K562 (cell line): ENCODE measurements around the gene PRRC2A. TPM values are rescaled to one million over a fixed set of nuclear protein-coding genes. Genes with fewer than 3 reads are reported as not detected.

ENCODE experiments used
- BCOR ChIP-seq: fragments of 450-650 bp; IDR thresholded peaks from 2 replicates; pipeline ENCODE4 v1.6.1; 2016
- CBFA2T2 ChIP-seq: fragments of 450-650 bp; conservative IDR thresholded peaks from 2 replicates; pipeline ENCODE4 v1.6.1; 2017; ENCODE audit warnings: mild to moderate bottlenecking
- CHAMP1 ChIP-seq: fragments of 450-650 bp; IDR thresholded peaks from 2 replicates; pipeline ENCODE4 v1.6.1; 2016; ENCODE audit warnings: mild to moderate bottlenecking
- CREM ChIP-seq: IDR thresholded peaks from 2 replicates; pipeline ENCODE4 v1.6.1; 2014; ENCODE audit warnings: antibody characterized with exemption, low read depth
- ELF1 ChIP-seq: fragments of 200-800 bp; sonication (Bioruptor generic); IDR thresholded peaks from 2 replicates; pipeline ENCODE4 v1.6.1; 2016; ENCODE audit warnings: missing genetic modification characterization, missing compliant biosample characterization
- ETS2 ChIP-seq: IDR thresholded peaks from 2 replicates; pipeline ENCODE4 v1.6.1; 2016; ENCODE audit warnings: borderline replicate concordance, missing genetic modification characterization, mild to moderate bottlenecking, moderate library complexity, missing compliant biosample characterization; ENCODE audit not compliant: poor library complexity, severe bottlenecking
- EZH2 ChIP-seq: IDR thresholded peaks from 2 replicates; pipeline ENCODE4 v1.6.1; 2012; ENCODE audit warnings: low read depth, mild to moderate bottlenecking, inconsistent platforms, low read length, borderline replicate concordance
- HLTF ChIP-seq: fragments of 450-650 bp; IDR thresholded peaks from 2 replicates; pipeline ENCODE4 v1.6.1; 2016
- MCM5 ChIP-seq: fragments of 450-650 bp; IDR thresholded peaks from 2 replicates; pipeline ENCODE4 v1.6.1; 2016; ENCODE audit warnings: low read depth
- NCOA6 ChIP-seq: fragments of 450-650 bp; IDR thresholded peaks from 2 replicates; pipeline ENCODE4 v1.6.1; 2017; ENCODE audit warnings: mild to moderate bottlenecking
- NFIX ChIP-seq: fragments of 250-450 bp; sonication (Bioruptor Pico); IDR thresholded peaks from 2 replicates; pipeline ENCODE4 v1.4.0; 2020; ENCODE audit warnings: low read depth, mild to moderate bottlenecking, moderate library complexity
- NFXL1 ChIP-seq: fragments of 450-650 bp; formaldehyde crosslinking; IDR thresholded peaks from 2 replicates; pipeline ENCODE4 v1.4.0; 2021; ENCODE audit warnings: mild to moderate bottlenecking
- NR0B1 ChIP-seq: fragments of 450-650 bp; IDR thresholded peaks from one replicate; pipeline ENCODE4 v1.6.1; 2018; ENCODE audit warnings: mild to moderate bottlenecking, moderate library complexity; ENCODE audit not compliant: partially characterized antibody
- RBM25 ChIP-seq: fragments of 200-400 bp; formaldehyde crosslinking; IDR thresholded peaks from 2 replicates; pipeline ENCODE4 v1.6.1; 2018; ENCODE audit warnings: low read length, low read depth, moderate library complexity; ENCODE audit not compliant: severe bottlenecking
- SMAD3 ChIP-seq: fragments of 450-650 bp; formaldehyde crosslinking; conservative IDR thresholded peaks from 2 replicates; pipeline ENCODE4 v1.4.0; 2020; ENCODE audit warnings: mild to moderate bottlenecking
- SMARCA4 ChIP-seq: fragments of 450-650 bp; IDR thresholded peaks from 2 replicates; pipeline ENCODE4 v1.6.1; 2016
- THRA ChIP-seq: fragments of 450-650 bp; IDR thresholded peaks from 2 replicates; pipeline ENCODE4 v1.6.1; 2017; ENCODE audit warnings: mild to moderate bottlenecking, moderate library complexity
- XRCC3 ChIP-seq: fragments of 450-650 bp; IDR thresholded peaks from 2 replicates; pipeline ENCODE4 v1.6.1; 2017; ENCODE audit warnings: mild to moderate bottlenecking, moderate library complexity
- ZBTB17 ChIP-seq: fragments of 450-650 bp; formaldehyde crosslinking; IDR thresholded peaks from 2 replicates; pipeline ENCODE4 v1.4.0; 2020; ENCODE audit warnings: mild to moderate bottlenecking
- ZNF134 ChIP-seq: fragments of 250-450 bp; sonication (Bioruptor Pico); conservative IDR thresholded peaks from 2 replicates; pipeline ENCODE4 v1.4.0; 2020
- ZNF212 ChIP-seq: fragments of 450-650 bp; formaldehyde crosslinking; IDR thresholded peaks from 2 replicates; pipeline ENCODE4 v1.4.0; 2020; ENCODE audit warnings: mild to moderate bottlenecking
- ZNF436 ChIP-seq: fragments of 250-450, 450-650 bp; sonication (Bioruptor Pico); formaldehyde crosslinking; IDR thresholded peaks from 2 replicates; pipeline ENCODE4 v1.7.0; 2020; ENCODE audit warnings: mild to moderate bottlenecking
- ZNF561 ChIP-seq: fragments of 450-650 bp; formaldehyde crosslinking; conservative IDR thresholded peaks from 2 replicates; pipeline ENCODE4 v1.4.0; 2020; ENCODE audit warnings: mild to moderate bottlenecking, moderate library complexity
- ZNF75A ChIP-seq: fragments of 450-650 bp; formaldehyde crosslinking; IDR thresholded peaks from 2 replicates; pipeline ENCODE4 v1.4.0; 2020; ENCODE audit warnings: mild to moderate bottlenecking
- polyA plus RNA-seq, 8 experiments: library from polyadenylated mRNA; depleted of rRNA in 4 of 8; stranded (reverse) in 5 of 8; unstranded in 3 of 8; fragments of >200 nt; fragmentation: Nextera tagmentation in 2 of 8; fragmentation: Illumina TruSeq in 1 of 8; extraction: Ambion mirVana in 2 of 8; extraction: Trizol in 1 of 8; gene quantifications; 2 replicates each; pipeline versions ENCODE4 v1.2.1 to v1.2.3, GENCODE V29; 2011 to 2014; ENCODE audit warnings: inconsistent platforms in 1 of 8, missing spikeins in 1 of 8
- total RNA-seq, 7 experiments: library from RNA; depleted of rRNA in 6 of 7; stranded (reverse); fragments of >200 nt in 6 of 7; fragmentation: Illumina TruSeq in 2 of 7; extraction: Trizol in 2 of 7; gene quantifications; 2 replicates each; pipeline versions ENCODE4 v1.2.1 to v1.2.3, GENCODE V29; 2011 to 2021; ENCODE audit warnings: low replicate concordance in 1 of 7
- TF ChIP-seq, protein P1 (sequence below): sonication (generic); formaldehyde crosslinking; IDR thresholded peaks from 2 replicates; pipeline ENCODE4 v1.8.1; 2023; ENCODE audit warnings: mild to moderate bottlenecking, missing genetic modification reagents

The PRRC2A gene
- total and polyA plus RNA-seq, 9 of the 15 experiments (the other 6 are each of a cell fraction or from before 2014, with no cell fraction given): 1.0 to 332 (median 63.0) TPM

DNA sequence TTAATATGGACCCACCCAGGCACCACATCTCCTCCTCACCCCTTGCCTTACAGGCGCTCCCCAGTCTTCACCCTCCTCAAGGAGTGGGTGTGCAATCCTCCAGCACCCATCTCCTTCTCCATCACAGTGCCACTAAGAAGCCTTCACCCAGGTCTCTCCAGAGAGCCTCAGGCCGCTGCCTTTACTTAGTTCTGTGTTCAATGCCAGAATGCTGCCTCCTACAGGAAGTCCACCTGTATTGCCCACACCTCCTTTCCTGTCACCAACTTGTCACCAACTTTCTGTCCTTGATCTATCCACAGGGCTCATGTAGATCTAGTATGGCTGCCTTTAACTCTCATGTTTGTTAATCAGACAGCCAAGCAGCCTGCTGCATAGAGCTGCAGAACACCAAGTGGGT lies 35.0 kb upstream of the PRRC2A start (continued):
- TF ChIP-seq CHAMP1 (no peak), CREM (peak; percentile 35; the same call in 1 of the 2 replicates), CBFA2T2 (no peak), SMARCA4 (no peak), ELF1 (tag) (no peak), NCOA6 (no peak), BCOR (peak; percentile 92), RBM25 (peak; percentile 90), NFIX (CRISPR knock-in tag) (no peak), ZNF75A (CRISPR knock-in tag) (no peak), MCM5 (no peak), EZH2 (no peak), NR0B1 (no peak), ZBTB17 (CRISPR knock-in tag) (0 out of 2 replicates have a peak, but pooled peaks have one; percentile 19), SMAD3 (CRISPR knock-in tag) (no peak), ETS2 (tag) (no peak), ZNF436 (CRISPR knock-in tag) (peak; percentile 93), ZNF134 (CRISPR knock-in tag) (no peak), THRA (no peak), XRCC3 (no peak), ZNF212 (CRISPR knock-in tag) (no peak), NFXL1 (no peak), HLTF (no peak), ZNF561 (CRISPR knock-in tag) (no peak)
- TF ChIP-seq, protein P1, sequence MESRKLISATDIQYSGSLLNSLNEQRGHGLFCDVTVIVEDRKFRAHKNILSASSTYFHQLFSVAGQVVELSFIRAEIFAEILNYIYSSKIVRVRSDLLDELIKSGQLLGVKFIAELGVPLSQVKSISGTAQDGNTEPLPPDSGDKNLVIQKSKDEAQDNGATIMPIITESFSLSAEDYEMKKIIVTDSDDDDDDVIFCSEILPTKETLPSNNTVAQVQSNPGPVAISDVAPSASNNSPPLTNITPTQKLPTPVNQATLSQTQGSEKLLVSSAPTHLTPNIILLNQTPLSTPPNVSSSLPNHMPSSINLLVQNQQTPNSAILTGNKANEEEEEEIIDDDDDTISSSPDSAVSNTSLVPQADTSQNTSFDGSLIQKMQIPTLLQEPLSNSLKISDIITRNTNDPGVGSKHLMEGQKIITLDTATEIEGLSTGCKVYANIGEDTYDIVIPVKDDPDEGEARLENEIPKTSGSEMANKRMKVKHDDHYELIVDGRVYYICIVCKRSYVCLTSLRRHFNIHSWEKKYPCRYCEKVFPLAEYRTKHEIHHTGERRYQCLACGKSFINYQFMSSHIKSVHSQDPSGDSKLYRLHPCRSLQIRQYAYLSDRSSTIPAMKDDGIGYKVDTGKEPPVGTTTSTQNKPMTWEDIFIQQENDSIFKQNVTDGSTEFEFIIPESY (CRISPR knock-in tag): 0 out of 2 replicates have a peak, but pooled peaks have one; percentile 11
